IPS DF 4.7 (cell line): ENCODE measurements around the gene G0S2.

ENCODE experiments used
- DNase-seq: peaks from one replicate; pipeline ENCODE4 v3.0.0-alpha.2; 2013; ENCODE audit warnings: low spot score; ENCODE audit errors: extremely low read depth

G0S2 gene

DNA sequence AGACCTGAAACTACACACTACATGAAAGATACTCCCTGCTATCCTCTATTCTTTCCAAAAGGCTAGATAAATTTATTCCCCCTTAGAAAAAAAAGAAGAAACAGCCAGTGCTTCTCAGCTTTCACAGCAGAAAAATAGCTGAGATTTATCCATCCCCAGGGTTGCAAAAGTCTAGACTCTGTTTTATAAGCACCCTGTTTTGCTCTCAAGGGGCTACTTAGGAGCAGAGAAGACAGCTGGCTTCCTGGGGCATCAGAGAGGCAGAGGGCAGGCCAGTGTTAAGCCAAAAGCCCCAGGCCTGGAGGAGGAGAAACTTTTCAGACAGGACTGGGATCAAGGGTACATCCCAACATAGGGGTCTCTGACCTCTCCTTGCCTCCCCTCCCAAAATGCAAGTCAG lies 26.9 kb upstream of the G0S2 start:
- no peak for DNase-seq

DNA sequence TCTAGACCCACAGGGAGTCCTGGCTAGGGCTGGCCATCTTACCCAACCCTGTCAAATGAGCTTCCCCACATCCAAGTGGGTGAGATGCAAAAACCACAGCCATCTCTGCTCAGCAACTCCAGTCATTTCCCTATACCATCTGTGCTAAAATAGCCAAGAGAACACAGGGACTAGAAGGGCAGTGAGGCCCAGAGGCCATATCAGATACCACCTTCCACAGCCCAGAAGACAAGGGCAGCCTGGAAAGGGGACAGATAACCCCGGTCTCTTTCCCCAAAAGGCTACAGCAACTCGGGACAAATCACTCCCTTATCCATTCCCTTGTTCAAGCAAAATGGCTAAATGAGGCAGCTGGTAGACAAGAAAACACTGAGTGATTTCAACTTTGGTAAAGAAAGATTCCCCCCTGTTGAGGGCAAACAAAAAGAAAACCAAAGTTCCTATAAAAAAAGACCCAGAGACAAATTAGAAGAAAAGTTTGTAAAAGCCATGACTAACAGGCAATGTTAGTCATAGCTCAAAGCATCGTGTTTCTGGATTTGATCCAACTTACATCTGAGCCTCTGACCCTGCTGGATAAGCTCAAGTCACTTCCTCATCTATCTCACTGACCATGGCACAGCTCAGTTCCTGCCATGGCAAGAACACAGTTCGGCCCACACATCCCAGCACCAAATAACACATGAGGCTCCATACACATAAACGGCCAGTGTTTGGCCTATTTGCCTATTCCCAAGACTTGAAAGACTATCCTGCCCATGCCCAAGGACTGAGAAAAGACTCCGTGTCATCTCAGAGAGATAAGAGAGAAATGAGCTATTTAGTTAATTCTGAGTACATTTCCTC lies 26.1 kb upstream of the G0S2 start:
- no peak for DNase-seq

DNA sequence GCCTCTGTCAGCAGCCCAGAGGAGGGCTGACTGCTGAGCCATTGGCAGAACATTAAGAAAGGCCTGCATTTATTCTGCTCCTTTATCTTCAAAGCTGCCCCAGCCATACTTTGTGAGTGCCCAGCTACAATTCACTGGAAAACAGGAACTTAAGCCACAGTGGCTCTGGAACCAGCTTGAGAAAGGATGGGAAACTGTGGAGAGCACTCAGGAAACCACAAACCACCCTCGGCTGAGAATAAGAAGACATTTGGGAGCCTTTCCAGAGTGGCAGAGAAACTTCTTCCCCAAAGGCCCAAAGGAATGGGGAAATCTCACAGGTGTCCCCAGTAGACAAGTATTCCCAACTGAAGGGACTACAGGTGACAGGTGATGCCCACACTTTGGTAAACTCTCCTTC lies 24.8 kb upstream of the G0S2 start:
- DNase-seq, result no peak

DNA sequence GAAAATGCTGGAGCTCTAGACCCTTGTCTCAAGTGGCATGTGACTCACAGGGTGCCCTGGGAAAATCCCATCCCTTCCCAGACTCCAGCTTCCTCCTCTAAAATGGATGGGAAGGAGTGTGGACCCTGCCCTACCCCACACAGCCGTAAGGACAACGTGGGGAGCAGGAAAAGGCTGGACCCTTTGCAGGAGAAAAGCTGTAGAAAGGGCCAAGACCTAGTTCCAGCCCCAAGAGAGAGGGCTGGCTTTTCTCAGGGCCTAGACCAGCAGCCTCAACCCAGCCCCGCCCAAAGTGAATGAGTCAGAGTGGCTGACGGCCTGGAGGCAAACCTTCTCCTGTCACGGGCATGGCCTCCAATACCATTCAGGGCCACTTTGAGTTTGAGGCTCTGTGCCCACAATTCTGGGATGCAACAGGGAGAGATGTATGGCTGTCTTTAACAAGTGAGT lies 24.0 kb upstream of the G0S2 start:
- no peak for DNase-seq

DNA sequence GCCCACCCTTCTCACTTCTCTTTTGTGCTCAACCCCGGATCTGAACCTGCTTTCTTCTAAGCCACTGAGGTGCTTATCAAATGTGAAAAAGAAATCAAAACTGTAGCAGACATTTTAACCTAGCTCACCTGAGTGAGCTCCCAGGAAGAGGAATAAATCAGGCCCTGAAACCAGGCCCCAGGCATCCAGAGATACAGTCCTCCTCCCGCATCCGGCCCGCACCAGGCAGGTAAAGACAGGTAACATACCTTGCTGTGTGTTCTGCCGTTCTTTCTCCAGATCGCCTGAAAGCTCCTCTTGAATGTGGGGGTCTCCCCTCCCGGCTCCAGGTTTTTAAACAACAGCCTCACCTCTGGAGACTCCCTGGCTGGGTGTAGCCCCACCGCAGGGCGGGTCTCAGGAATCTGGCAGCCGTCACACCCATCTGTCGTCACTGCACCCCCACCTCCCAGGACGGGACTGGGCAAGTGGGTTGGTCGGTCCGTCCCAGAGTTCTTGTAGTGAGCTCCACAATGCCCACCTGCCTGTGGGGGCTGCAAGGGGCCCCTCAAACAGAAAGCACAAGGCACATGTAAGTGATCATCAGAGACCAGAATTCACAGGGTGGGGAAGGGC lies 23.0 kb upstream of the G0S2 start, which contains the start of gene LAMB3:
Gene LAMB3, minus strand, starts transcription at position 305 of the 615 bp plus-strand sequence. CDS start 1,481 bp downstream, outside the sequence.
- DNase-seq, result no peak

DNA sequence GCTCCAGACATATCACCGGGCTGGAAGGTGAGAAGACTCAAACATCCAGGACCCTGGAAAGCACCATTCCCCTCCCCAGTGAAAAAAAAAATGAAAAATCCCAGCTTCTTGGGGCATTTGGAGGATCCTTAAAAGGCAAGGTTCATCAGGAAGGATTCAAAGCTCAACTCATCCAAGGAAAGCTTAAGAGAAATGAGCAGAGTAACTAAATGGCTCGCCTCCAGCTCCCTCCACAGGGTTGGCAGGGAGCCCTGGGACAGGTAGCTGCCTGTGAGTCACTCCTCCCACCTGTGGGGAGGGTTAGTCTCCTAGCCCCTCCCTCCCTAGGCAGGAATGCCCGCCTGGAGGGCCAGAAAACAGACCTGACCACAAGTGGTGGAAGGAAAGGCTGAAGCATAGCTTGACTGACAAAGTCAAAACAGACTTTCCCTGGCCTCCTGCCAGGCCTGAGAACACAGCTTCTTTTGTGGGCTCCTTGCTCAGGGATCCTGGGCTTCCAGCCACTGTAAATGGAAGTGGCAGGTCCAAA lies 22.3 kb upstream of the G0S2 start:
- peak; percentile 53 for DNase-seq

DNA sequence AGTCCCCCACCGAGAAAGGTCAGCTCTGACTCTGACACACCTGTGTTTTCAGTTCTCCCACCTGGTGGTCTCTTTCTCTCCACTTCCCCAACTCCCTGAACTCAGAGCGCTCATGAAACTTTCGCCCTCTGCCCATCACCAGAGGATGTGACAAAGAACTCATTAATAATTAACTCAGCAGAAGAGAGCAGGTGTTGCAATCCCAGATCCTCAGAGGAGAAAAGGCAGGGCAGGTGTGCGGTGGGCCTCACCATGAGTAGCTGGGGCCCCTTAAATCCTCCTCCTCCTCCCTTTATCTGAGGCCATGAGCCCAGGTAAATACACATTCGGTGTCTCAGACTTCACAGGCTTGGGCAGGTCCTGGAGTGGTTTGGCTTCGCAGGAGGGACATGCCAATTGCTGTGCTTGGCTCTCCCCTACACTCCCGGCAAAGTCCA lies 21.3 kb upstream of the G0S2 start:
- DNase-seq, result no peak

DNA sequence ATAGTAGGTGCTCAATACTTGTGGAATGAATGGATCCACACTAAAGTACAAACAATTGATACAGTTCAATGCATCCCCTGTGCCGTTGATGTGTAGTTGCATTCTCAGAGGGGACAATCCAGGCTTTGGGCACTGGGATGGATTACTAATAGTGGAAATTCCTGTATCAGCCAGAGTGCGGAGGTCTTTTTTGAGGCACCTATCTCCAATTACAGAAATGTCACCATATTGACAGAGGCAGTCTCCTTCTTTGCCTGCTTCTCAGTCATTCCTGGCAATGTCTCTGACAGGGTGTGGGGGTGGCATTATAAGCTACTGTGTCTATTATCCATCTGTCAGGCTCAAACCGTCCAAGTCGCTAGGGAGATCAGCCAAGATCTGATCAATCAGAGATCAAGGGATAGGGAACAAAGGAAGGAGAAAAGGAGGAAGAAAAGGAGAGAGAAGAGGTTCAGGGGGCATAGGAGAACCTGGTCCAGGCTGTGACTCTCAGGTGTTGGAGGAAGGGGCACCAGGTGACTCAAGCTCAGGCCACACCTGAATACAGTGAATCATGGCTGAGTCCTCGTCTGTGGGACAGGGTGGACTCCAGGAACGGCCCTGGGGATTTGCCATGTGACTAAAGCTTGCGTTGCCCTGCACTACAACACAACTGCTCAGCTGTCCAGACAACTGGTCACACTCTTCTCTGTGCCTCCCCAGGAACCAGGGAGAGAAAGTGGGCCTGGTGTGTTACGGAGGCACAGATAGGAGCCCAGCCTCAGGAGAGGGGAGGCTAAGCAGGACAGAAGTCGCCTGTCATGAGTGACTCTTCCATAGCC lies 19.6 kb upstream of the G0S2 start:
- DNase-seq, result no peak

DNA sequence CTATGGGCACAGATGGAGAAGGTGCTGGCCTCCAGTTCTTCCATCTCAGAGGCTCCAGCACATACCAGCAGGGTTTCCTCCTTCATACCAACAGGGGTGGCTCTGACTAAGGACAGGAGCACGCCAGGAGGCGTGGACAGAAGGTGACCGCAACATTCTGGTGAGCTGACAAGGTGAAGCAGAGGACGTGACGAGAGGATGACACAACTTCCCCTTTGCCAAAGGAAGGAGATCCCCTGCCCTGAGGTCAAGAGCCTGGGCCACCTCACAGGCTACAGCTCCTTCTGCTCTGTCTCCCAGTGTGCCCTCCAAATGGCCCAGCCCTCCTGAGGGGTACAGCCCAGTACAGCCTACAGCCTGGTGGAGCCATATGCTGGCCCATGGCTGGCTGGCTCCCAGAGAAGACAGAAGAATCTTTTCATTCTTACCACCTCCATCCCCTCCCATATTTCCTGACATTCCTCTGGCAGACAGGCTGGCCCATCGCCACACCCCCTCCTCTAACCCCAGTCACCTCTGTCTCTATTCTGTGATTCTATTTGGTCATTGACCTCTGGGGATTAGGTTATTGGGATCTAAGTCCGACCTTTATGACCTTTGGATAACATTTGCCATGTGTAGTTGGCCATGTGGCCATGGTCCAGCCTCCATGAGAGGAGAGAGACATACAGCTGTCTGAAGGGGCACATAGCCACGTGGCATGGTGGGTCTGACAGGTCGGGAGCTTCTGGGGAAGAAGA lies 17.9 kb upstream of the G0S2 start:
- no peak for DNase-seq

DNA sequence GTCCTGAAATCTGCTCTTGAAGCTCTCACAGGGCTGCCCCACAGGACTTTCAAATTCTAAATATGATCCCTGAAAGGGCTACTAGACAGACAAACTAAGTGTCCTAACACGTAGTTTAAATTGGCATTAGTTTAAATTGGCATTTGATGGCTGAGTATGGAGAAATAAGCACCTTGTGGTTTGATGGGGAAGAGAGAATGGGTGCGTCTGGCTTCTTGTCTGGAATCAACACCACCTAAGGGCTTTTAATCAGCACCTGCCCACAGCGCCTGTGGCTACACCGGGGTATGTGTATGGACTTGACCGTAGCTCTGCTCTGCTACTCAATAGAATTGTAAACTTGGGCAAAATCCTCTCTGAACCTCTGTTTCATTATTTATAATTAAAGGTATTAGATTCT lies 17.3 kb upstream of the G0S2 start:
- DNase-seq, result no peak

DNA sequence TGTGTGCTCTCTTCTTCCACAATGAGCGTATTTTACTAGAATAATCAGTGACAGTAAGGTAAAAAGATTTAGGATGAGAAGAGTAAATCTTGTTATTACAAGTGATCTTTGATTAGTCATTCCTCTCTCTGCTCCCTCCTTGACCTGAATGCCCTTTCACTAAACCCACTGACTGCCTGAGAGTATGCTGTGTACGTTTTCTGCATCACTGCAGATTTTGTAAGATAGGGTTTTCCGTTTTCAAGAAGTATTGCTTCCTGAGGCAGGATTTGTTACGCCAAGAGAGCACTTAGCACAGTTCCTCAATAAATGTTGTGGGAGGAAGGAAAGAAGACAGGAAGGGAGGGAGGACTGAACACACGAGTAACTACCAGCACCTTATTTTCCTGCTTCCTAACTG lies 15.3 kb upstream of the G0S2 start:
- DNase-seq, result no peak

DNA sequence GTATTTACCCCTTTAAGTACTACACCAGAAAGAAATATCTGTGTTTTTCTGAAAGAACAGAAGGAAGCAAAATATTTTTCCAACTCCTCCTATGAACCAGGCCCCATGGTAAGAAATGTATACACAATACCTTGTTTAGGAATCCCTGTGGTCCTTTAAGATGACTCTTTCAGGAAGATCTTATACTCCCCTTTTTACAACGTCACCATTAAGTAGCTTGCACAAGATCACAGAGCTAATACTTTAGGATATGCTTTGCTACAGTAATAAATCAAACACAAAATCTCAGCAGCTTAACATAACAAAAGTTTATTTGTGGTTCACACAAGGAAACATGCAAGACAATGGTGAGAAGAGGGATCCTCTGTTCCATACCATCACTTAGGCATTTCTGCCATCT lies 14.1 kb upstream of the G0S2 start:
- no peak for DNase-seq

DNA sequence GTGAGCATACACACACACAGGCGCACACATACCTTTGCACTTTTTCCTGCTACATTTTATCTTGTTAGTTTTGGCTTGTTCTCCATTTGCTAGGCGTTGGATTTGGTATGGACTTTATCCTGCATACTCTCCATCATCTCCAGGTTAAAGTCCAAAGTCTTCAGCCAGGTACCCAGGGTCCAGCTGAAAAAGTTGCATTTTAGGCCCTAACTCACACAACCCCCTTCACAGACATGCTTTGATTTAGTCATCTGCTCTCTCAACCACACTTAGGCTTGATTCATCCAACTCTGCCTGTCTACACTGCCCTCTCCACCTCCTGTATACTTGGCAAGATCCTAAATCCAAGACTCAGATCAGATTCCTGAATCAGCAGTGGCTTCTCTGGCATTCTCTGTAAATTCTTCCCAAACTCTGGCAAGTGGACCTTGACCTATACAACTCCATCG lies 12.3 kb upstream of the G0S2 start:
- no peak for DNase-seq

DNA sequence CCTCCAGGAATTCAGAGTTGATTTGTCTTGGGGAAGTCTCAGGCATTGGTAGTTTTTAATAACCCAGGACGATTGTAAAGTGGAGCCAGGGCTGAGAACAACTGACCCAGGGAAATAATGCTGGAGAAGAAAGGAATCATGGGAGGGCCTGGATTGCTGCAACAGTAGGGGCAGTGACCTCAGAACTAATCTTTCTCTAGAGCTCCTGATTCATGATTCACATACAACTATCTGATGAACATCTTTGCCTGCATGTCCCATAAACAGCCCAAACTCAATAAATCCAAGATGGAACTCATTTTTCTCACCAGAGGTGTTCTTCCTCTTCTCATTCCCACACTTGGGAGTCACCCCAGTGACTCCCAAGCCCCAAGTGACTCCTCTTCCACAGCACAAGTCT lies 8.1 kb upstream of the G0S2 start:
- DNase-seq, result no peak

DNA sequence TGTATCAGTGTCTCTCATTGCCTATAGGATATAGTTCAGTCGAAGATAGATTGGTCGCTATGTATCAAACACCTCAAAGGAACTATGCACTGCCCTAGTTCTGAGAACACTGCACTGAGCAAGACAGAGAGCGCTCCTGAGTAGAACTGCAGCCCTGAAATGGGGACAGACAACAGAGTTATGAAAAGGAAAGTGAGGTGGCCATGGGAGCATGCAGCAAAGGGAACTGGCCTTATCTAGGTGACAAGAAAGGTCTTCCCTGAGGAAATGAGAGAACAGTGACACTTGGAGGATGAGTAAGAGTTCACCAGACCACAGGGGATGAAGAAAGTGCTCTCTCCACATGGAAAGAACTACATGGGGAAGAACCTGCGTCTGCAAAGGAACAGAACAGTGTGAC lies 7.5 kb upstream of the G0S2 start:
- DNase-seq, result no peak

DNA sequence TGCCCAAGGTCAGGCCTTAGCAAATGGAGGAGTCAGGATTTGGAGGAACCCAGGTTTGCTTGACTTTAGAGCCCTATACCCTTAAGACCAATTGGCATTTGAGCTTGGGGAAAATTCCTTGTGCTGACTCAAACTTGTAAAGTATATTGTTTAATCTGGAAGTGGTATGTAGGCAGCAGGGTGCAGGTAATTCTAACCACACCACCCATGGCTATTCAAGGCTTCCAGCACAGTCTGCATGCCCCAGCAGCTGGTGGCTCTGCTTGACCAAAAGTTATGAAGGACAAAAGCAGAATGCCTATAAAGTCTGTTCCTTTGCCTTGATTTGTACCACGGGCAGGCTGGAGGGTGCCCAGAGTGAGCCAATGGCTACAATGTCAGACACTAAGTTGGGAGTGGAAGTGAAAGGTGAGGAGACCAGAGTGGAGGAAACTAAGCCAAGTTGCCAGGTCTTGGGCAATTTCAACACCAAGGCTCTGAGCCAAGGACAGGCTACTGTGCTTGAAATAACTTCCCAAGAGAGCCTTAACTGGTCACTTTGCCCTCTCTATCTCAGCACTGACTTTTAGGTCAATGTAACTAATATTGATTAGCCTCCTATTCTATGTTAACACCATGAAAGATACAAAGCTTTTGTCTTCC lies 4.7 kb upstream of the G0S2 start:
- no peak for DNase-seq

DNA sequence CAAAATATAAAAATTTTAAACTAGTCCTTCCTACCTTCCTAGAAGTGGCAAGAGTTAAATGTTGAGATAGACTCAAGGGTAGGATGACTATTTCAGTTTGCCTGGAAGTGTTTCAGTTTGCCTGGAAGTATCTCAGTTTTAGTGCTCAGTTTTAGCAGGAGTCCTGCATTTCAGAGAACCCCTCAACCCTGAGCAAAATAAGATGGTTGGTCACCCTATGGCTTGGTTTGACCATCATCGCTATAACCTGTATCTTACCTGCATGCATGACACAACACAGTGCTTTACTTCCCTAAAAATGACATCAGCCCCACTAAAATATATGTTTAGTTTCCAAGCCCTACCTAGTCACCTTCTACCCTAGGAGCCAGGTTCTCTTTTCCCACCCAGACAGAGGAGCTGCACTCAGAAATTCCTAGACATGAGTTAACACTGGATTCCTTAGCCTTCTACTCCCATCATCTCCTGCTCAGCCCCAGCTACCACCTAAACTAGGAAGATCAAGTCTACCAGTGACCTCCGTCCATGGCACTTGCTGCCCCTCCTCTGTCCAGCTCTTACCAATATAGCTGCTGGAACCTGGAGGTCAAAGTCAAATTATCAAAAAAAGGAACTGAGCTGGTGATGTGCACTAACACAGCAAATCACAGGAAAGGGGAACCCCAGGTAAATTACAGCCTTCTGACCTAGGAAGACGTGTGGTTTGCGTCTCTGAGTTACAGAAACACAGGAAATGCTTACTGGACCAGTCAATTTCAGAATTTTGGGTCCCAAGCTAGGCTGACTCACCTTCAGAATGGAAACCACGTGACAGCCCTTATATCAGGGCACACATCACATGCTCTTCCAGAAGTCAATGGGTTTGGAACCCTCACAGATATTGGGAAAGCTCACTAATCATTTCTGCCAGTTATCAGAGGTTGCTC lies 2.2 kb upstream of the G0S2 start:
- DNase-seq, result no peak

DNA sequence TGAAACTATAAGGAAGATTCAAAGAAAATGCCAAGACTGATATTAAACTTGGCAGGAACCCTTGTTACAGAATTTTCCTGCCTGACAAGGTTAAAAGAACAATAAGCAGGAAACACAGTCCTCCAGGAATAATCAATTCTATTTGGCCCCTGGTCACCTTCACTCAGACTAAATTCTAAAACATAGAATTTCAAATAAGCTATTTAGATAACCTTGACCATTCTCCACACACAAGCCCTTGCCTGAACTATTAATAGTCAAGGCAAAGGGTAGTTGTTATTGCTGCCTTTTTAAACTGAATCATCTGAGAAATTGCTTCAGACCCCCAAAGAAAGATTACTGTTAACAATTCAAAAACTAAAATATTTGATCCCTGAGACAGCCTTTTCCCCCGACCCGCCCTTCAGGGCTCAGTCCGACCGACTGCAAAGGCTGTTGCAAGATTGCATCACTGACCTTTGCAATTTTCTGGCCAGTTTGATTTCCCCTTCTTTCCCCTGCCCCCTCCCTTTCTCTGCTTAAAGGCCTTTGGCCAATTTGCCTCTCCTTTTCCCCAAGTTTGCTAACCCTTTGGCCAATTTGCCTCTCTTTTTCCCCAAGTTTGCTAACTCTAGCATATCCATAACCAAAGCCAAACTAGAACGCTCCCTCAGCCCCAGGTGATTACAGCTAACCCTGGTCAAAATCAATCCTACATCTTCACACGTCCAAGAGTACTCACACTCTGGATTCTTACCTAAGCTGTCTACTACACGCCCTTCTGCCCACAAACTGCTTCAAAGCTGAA lies 1.4 kb upstream of the G0S2 start:
- no peak for DNase-seq
